ENCODE data around the gene SIN3B.

Gene SIN3B

DNA sequence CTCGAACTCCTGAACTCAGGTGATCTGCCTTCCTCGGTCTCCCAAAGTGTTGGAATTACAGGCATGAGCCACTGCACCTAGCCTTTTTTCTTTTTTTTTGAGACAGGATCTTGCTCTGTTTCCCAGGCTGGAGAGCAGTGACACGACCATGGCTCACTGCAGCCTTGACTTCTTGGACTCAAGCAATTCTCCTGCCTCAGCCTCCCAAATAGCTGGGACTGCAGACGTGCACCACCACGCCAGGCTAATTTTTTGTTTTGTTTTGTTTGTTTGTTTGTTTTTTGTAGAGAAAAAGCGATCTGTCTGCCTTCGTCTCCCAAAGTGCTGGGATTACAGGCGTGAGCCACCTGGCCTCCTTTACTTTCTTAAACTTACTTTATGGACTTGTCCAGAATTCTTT lies 6.5 kb upstream of the SIN3B start:
- DNase-seq (ENCODE audit: low spot score) = no peak

DNA sequence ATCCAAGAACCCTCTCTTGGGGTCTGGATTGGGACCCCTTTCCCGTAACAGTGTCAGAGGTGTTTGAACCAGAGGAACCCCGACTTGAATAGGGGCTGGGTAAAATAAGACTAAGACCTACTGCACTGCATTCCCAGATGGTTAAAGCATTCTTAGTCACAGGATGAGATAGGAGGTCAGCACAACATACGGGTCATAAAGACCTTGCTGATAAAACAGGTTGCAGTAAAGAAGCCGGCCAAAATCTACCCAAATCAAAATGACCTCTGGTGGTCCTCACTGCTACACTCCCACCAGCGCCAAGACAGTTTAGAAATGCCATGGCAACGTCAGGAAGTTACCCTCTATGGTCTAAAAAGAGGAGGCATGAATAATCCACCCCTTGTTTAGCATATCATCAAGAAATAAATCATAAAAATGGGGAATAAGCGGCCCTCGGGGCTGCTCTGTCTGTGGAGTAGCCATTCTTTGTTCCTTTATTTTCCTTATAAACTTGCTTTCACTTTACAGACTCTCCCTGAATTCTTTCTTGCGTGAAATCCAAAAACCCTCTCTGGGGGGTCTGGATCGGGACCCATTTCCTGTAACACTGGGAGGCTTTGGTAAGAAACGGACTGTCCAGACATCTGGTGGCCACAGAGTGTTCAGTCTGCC lies 4.4 kb upstream of the SIN3B start:
- DNase-seq (ENCODE audit: low spot score) = no peak

DNA sequence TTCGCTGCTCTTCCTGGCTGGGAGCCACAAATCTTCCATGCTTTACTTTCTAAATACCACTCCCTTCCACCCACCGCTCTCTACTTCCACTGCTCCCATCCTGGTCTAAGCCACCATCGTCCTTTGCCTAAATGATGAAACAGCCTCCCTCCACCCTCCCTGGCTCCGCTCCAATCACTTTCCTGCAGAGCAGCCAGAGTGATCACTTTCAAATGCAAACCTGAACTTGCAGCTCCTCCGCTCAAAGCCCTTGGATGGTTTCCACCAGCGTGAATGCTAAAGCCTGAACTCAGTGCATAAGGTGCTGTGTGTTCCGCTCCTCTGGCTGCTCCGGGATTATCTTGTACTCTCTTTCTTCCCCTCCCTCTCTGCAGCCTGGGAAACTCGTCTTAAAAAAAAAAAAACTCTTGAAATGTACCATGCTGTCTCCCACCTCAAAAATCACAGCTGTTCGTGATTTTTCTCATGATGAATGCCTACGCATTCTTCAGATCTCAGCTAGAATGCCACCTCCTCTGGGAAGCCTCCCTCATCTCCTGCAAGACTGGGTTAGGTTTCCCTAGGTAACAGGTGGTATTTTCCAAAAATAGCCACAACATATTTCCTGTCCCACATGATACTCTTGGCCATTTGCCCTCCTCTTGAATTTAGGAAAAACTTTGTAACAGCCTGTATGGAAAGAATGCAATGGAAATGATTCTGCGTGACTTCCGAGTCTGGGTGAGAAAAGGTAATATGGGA lies 3.7 kb upstream of the SIN3B start:
- no peak for DNase-seq (ENCODE audit: low spot score)

DNA sequence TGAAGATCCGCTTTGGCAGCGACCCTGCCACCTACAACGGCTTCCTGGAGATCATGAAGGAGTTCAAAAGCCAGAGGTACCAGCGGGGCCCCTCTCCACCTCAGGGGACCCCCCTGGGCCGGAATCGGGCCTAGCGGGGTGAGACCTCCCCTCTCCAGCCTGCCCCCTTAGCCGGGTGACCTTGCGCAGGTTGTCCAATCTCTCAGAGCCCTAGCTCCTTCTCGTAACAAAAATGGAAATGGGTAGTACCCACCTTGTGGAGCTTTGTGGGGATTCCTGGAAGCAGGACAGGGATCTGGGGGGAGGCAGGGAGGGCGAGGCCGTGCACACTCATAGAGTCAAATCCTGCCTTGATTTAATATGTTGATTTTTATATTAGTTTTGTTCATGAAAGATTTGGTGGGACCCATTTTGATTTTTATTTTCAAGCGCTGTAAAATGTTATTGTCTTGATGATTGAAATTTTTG lies 658 bp downstream of the SIN3B start:
- no peak for DNase-seq (ENCODE audit: low spot score)

DNA sequence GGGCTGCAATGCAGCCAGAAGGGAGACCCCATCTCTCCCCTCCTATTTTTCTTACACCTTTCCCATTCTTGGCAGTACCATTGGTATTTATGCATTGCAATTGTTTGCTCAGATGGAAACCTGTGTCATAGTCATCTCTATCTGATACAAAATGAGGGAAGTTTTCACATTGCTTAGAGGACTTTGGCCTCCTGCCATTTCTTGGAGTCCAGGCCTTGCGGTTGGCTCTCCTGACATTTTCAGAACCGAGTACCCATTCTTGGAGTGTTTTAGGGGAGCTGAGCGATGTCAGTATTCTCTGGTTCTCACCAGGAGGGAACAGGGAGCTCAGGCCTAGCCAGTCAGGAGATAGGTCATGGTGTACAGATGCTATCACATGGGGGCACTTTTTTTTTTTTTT lies 1.5 kb downstream of the SIN3B start:
- DNase-seq (ENCODE audit: low spot score) = no peak

DNA sequence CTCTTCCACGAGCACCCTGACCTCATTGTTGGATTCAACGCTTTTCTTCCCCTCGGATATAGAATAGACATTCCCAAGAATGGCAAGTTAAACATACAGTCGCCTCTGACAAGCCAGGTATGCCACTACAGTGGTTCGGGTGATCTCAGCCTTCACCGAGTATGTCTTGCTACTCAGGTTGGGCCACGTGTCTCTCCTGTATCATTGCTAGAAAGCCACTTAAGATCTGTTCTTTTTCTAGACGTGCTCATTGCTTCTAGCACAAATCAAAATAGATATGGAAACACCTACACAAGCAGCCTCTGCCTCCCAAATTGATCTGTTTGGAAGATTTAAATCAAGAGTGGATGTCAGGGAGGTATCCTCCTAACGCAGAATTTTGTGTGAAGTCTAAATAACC lies 2.3 kb downstream of the SIN3B start:
- DNase-seq (ENCODE audit: low spot score) = no peak

DNA sequence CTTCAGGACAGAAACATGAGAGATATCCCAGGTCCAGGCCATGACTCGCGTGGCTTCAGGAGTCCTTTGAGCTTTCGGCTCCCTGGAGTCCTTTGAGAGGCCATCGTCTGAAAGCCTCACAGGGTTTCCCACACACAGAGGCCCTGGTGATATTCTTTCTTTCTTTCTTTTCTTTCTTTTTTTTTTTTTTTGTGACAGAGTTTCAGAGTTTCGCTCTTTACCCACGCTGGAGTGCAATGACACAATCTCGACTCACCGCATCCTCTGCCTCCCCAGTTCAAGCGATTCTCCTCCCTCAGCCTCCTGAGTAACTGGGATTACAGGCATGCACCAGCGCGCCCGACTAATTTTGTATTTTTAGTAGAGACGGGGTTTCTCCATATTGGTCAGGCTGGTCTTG lies 5.5 kb downstream of the SIN3B start:
- no peak for DNase-seq (ENCODE audit: low spot score)

DNA sequence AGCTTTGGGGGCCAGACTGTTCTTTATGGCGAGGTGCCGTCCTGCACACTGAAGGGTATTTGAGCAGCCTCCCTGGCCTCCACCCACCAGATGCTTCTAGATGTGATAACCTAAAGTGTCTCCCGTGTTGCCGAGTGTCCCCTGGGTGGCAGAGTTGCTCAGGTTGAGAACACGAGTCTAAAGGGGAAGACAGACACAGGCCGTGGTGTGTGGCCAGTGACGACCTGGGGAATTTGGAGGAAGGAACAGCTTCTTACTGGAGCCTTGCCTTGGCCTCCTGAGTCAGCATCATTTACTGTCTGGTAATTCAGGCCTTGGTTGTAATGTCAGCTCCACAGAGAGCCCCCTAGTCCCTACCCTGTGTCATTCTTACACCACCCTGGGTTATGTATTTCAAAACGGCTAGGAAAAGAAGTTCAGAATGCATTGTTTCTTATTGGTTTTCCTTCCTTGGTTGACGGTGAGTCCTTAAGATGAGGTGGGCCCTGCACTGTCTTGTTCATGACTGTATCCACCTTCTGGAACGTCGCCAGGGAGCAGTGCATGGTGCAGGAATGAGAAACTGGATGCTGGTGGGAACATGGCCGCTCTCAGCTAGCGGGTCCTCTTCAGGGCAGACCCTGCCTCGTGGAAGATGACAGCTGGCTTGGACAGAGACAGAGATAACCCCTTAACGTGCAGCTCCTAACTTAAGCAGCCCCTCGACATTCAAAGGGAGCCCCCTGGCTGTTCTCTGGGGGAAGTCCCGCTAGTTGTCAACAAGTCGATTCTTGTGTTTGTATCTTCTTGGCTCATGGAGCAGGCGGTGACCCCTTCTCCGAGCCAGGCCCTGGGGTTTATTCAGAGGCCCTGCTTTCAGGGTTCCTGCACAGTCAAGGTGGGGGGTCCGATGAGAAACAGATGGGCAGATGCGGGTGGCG lies 7.2 kb downstream of the SIN3B start:
- no peak for DNase-seq (ENCODE audit: low spot score)

DNA sequence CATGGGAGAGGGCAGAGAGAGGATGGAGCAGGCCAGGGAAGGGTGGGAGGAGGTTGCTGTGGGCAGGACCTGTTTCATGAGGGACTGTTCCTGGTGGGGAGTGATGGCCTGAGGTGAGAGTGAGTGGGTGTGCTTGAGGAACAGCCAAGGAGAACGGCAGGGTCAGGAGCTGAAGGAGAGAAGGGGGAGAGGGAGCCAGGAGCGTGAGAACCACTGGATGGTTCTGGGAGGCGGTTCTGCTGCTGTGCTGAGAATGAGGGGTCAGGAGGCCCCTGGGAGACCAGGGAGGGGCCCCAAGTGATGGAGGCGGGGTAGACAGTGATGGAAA lies 7.8 kb downstream of the SIN3B start:
- DNase-seq (ENCODE audit: low spot score) = no peak

DNA sequence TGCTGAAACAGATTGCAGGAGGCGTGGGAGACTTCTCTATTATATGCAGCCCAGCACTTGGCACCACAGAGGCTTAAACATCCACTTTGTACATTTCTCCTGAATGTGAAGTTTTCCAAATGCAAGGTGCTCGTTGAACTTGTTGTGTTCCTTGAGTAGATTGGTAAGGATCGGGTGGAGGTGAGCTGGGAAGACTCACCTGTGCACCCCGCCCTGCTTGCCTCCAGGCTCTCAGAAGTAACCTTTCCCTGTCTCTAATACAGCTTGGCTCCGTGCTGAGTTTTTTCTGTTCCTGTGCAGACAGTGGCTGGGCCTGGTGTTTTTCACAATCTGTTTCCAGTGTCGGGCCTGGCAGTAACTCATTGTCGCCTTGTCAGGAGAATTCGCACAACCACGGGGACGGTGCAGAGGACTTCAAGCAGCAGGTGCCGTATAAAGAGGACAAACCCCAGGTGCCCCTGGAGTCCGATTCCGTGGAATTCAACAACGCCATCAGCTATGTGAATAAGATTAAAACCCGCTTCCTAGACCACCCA lies 12.3 kb downstream of the SIN3B start:
- DNase-seq (ENCODE audit: low spot score) = no peak

DNA sequence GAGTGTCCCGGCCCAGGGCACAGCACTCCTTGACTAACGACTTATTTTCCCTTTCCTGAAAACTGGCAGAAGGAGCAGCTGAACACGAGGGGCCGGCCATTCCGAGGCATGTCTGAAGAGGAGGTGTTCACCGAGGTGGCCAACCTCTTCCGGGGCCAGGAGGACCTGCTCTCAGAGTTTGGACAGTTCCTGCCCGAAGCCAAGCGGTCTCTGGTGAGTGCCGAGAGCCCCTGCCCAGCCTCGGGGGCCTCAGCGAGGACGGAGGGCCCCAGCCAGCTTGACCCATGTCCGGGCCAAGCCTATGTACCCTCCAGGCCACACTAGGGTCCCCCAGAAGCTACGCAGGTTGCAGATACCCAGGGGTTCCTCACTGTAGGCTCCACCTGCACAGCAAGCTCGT lies 17.7 kb downstream of the SIN3B start:
- DNase-seq (ENCODE audit: low spot score) = no peak

DNA sequence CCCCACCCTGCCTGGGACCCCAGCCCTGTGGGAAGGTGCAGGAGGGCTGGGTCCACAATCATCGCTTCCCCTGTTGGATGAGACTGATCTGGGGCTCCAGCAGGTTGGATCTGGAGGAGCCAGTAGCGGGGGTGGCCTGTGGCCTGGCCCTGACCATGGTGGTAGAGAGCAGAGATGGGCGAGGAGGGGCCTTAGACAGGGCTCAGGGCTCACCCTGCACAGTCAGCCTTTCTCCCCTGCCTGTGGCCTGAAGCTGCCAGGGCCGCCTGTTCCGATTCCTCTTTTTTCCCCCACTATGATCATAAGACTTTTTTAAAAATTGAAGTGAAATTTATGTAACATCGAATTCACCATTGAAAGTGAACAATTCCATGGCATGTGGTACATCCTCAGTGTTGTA lies 18.2 kb downstream of the SIN3B start:
- DNase-seq (ENCODE audit: low spot score) = no peak

DNA sequence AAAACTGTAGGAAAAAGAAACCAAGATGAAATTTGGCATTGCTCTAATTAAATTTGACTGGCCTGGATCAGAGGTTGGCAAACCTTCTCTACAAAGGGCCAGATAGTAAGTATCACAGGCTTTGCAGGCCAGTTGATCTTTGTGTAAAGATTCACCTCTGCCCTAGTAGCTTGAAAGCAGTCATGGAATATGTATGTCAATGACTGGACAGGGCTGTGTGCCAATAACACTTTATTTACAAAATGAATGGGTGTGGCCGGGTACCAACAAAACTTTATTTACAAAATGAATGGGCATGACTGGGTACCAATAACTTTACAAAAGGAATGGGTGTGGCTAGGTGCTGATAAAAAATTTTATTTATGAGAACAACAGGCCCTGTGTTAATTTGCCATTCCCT lies 20.0 kb downstream of the SIN3B start:
- DNase-seq (ENCODE audit: low spot score) = no peak

DNA sequence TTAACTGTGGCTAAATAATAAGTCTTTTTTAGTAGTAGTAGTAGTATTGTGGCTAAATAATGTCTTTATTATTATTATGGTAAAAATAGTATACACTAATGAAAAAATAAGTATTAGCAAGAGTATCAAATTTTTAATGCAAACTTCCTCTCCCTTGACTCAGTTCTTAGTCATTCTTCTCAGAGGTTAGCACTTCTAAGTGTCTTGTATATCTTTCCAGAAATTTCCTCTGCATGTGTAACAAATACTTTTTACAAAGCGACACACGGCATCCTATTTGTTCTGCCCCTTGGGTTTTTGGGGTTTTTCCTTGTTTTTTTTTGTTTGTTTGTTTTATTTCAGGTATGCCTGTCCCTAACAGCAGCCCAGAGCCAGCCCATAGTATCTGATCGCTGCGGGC lies 20.9 kb downstream of the SIN3B start:
- DNase-seq (ENCODE audit: low spot score) = no peak

DNA sequence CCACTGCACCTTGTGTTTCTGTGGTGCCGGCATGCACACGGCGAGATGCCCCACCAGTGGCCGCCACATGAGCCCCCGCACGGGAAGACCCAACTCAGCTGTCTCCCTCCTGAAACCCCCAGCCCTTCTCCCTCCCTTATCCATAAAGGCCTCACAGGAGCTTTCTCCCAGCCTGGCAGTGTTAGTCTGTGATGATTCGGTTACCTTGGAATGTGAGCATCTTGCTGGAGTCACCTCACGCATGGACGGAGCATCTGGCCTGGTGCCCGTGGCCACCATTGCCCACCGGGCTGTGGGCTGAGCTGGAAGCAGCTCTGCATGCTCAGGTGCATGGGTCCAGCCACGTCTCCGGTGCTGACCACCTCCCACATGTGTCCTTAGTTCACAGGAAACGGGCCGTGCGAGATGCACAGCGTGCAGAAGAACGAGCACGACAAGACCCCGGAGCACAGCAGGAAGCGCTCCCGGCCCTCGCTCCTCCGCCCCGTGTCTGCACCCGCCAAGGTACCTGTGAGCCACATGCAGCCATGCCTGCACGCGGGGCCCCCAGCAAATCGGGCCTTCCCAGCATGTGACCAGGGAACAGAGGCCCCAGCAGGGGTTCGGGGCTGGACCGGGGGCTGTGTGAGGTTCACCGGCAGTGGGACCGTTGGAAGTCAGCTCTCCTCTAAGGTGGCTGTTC lies 22.0 kb downstream of the SIN3B start:
- no peak for DNase-seq (ENCODE audit: low spot score)

DNA sequence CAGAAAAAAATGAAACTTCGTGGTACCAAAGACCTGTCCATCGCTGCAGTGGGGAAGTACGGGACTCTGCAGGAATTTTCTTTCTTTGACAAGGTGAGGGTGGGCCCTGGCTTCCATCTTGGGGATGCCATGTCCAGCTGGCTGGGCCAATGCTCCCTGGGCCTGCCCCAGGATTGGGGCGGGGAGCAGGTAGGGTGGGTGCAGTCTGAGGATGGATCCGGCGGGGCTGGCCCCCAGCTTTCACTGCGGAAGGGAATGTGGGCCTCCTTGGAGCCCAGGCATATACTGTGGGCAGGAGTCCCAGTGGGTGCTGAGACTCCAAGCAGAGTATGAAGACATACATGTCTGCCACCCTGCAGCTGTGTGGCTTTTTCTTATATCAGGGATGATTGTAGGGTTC lies 23.9 kb downstream of the SIN3B start:
- DNase-seq (ENCODE audit: low spot score) = no peak

DNA sequence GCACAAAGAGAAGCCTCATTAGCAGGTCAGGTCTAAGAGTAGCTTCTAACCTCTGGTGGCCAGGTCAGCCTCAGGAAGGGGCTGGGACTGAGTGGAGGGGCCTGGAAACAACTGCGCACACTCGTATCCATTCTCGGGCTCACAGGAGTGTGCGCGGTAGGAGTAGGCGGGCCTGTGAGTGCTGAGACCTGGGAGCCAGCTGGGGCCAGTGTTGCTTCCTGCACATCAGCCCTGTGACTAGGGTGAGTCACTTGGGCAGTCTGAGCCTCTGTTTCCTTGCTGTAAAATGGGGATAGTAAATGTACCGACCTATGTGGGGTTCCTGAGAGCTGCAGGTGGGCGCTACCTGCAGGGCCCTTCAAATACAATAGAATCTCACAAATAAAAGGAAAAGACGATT lies 26.9 kb downstream of the SIN3B start:
- no peak for DNase-seq (ENCODE audit: low spot score)

DNA sequence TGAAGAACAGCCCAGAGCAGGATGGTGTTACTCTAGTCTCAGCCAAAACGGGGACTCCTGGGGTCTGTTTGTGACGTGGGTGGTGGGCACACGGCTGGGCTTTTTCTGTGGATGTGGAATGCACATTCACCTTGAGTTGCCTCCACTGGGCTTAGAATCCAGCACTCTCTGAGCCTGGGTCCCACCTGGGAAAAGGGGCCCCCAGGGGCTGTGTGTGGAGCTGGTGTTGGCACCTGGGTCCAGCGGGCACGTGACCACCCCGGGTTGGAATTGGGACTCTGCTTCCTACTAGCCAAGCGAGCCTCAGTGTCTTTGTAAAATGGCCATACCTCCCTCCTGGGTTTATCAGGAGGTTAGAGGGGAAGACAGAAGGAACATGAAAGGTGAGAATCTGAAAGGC lies 30.4 kb downstream of the SIN3B start:
- no peak for DNase-seq (ENCODE audit: low spot score)

DNA sequence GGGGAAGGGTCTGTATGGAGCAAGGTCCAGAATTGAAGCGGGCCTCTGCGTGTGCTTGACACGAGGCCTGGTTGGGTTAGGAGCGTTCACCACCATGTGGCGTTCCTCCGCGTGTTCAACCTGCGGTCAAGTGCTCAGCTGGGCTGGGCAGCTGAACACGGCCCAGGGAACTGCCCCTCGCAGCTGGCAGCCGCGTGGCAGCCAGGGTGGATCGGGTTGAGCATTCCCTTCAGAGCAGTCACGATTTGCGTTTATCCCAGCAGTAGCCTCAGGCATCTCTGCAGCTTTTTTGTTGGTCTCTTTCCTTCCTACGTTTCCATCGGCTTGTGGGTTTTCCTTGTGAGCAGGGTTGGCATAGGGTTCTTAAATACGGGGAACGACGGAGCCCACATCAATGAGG lies 30.9 kb downstream of the SIN3B start:
- no peak for DNase-seq (ENCODE audit: low spot score)

DNA sequence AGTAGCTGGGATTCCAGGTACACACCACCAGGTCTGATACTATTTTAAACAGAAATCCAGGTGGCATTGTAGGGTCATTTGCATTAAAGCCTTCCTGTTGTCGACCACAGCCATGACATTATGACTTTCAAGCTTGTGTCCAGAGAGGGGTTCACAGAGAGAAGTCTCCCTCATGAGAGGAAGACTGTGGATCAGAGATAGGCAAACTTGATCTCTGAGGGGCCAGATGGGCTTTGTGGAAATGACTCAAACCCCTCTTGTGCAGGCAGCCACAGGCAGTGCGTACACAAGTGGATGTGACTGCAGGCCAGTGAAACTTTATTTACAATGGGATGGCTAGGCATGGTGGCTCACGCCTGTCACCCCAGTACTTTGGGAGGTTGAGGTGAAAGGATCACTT lies 31.8 kb downstream of the SIN3B start:
- no peak for DNase-seq (ENCODE audit: low spot score)

DNA sequence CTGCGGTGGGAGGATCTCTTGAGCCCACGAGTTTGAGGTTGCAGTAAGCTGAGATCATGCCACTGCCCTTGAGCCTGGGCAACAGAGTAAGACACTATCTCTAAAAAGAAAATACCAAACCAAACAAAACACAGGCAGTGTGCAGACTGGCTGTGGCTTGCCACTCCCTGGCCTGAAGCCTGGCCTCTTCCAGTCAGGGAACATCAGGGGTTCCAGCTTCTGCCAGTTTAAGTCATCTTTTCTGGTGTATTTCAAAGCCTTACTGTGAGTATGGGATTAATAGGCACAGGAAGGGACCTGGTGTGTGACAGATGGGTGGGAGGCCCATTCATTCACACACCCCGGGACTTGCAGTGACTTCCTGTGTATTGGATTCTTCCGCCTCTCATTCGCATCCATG lies 32.6 kb downstream of the SIN3B start:
- DNase-seq (ENCODE audit: low spot score) = no peak

All from SK-N-DZ (cell line).